Measurements from ENCODE around the gene ITGB8.

Gene ITGB8

DNA sequence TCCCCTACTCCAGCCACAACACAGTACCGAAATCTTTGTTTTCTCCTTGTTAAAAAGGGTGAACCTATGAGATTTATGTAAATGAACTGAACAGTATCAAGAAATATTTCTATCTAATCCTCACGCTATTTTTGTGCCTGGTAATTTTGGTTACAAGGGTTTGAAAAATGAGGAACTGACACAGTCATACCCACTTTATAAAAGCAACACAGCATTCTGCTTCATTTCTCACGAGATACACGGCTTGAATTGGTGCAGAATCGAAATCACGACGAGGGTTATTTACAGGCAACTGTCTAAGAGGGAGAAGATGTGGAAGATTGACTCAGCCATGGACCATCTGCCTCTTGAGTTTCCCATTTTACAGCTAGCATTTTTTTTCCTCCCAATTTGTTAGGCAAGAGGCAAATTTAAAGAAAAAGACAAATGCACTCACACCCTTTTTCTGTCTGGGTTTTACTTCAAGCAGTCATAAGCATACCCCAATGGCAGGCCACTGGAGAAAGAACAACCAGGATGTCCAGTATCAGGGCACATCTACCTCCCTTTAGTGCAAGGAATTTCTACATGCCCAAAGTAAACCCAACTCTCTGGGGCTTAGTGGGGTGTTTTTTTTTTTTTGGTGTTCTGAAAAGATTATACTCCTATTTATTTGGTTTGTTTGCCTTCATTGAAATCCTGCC lies 108.1 kb downstream of the ITGB8 start:
- H3K4me3 ChIP-seq (ENCODE audit: low read depth, low read length), result no peak overlapping the region
- H3K36me3 ChIP-seq, result no peaks in the 10 kb centered on the region
- H3K9me3 ChIP-seq (ENCODE audit: severe bottlenecking), result no peaks in the 10 kb centered on the region
- H3K27me3 ChIP-seq (ENCODE audit: insufficient read depth, low read depth, severe bottlenecking), result no peaks in the 10 kb centered on the region
- no peak overlapping the region for H3K27ac ChIP-seq
- no peak for DNase-seq
- TF ChIP-seq, protein P1, sequence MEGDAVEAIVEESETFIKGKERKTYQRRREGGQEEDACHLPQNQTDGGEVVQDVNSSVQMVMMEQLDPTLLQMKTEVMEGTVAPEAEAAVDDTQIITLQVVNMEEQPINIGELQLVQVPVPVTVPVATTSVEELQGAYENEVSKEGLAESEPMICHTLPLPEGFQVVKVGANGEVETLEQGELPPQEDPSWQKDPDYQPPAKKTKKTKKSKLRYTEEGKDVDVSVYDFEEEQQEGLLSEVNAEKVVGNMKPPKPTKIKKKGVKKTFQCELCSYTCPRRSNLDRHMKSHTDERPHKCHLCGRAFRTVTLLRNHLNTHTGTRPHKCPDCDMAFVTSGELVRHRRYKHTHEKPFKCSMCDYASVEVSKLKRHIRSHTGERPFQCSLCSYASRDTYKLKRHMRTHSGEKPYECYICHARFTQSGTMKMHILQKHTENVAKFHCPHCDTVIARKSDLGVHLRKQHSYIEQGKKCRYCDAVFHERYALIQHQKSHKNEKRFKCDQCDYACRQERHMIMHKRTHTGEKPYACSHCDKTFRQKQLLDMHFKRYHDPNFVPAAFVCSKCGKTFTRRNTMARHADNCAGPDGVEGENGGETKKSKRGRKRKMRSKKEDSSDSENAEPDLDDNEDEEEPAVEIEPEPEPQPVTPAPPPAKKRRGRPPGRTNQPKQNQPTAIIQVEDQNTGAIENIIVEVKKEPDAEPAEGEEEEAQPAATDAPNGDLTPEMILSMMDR (IDR thresholded peaks at IDR 0.05; ENCODE audit: low read depth, low read length), result no peak

DNA sequence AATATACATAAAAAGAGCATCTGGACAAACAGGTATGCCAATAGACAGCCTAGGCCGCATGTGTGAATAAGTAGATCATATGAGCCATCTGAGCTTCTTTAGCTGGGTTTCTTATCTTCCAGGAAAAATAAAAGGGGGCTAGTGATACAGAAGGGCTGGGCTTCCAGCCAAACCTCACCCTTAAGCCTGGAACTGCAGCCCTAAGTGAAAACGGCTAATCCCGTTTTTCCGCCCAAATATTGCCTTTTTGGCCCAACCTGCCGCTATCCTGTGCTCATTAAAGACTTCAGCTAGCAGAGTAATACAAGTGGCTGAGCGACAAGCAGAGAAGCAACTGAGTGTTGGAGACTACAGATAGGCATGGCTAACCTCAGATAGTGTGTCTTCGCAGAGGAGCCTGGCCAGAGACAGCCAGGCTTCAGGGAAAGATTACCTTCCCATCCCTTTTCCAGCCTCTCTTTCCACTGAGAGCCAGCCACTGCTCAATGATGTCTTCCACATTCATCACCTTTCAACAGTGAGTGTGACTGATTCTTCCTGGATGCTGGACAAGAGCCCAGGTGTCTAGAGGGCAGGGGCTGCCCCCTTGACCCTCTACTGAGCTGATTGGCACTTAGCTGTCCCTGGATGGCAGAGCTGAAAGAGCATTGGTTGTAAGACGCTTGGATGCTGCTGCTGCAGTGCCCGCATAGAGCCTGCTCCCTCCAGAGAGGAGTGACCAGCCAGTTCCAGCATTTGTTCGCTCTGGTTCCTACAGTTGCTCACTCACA lies 108.9 kb downstream of the ITGB8 start:
- TF ChIP-seq, protein P1 (IDR thresholded peaks at IDR 0.05; ENCODE audit: low read depth, low read length), result no peak
- H3K27ac ChIP-seq, result no peak overlapping the region
- DNase-seq, result no peak

DNA sequence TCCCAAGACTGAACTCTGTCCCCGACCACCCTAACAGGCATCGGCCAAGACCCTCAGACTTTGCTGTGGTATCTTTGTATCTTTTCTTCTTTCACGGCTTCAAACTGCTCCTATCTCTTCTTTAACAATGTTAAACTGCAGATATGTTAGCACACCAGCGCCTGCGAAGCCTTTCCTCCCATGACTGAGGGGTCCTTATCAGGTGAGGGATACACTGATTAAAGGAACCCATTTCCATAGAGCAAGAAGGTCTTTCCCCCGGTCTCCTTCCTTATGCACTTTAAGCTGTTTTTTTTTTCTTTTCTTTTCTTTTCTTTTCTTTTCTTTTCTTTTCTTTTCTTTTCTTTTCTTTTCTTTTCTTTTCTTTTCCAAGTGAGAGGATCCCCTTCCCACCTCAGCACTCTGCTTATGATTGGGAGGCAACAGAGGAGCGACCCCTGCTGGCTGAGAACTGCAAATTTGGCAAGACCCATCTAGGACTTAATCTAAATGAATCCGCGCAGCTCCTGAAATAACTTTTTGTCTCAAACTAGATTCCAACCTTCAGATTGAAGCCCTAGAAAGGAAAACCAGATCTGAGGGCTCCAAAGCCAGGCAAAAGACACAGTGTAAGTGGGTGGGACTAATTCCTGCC lies 109.9 kb downstream of the ITGB8 start:
- TF ChIP-seq, protein P1 (IDR thresholded peaks at IDR 0.05; ENCODE audit: low read depth, low read length), result peak; percentile 34; the same call in 1 of the 2 replicates
- Histone ChIP-seq H3K27me3 (ENCODE audit: insufficient read depth, low read depth, severe bottlenecking) (no peaks in the 10 kb centered on the region), H3K4me3 (ENCODE audit: low read depth, low read length) (no peak overlapping the region), H3K27ac (no peak overlapping the region), H3K9me3 (ENCODE audit: severe bottlenecking) (peaks cover 3% of the 10 kb centered on the region), H3K36me3 (no peaks in the 10 kb centered on the region)
- DNase-seq, result peak; percentile 14

More for the DNA sequence above, 108.9 kb downstream of the ITGB8 start:
- no peak overlapping the region for H3K4me3 ChIP-seq (ENCODE audit: low read depth, low read length)
- H3K9me3 ChIP-seq (ENCODE audit: severe bottlenecking), result no peaks in the 10 kb centered on the region
- H3K27me3 ChIP-seq (ENCODE audit: insufficient read depth, low read depth, severe bottlenecking), result no peaks in the 10 kb centered on the region
- no peaks in the 10 kb centered on the region for H3K36me3 ChIP-seq

DNA sequence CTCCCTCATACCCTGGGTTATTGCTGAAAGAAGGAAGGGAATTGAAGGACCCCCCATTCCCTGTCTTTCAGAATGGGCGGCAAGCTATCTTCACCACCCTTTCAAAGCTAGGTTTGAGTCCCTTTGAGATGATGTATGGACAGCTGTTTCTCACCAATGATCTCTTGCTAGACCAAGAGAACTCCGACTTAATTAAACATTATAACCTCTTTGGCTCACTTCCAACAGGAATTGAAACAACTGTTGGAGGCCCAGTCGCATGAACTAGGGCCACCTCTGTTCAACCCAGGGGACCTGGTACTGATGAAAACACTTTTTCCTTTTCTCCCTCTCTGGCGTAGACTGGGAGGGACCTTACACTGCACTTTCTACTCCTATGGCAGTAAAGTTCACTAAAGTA lies 110.6 kb downstream of the ITGB8 start:
- no peak overlapping the region for H3K27ac ChIP-seq
- TF ChIP-seq, protein P1 (IDR thresholded peaks at IDR 0.05; ENCODE audit: low read depth, low read length), result no peak
- peaks cover 3% of the 10 kb centered on the region for H3K9me3 ChIP-seq (ENCODE audit: severe bottlenecking)
- no peak overlapping the region for H3K4me3 ChIP-seq (ENCODE audit: low read depth, low read length)
- no peaks in the 10 kb centered on the region for H3K27me3 ChIP-seq (ENCODE audit: insufficient read depth, low read depth, severe bottlenecking)
- no peak for DNase-seq
- H3K36me3 ChIP-seq, result no peaks in the 10 kb centered on the region

DNA sequence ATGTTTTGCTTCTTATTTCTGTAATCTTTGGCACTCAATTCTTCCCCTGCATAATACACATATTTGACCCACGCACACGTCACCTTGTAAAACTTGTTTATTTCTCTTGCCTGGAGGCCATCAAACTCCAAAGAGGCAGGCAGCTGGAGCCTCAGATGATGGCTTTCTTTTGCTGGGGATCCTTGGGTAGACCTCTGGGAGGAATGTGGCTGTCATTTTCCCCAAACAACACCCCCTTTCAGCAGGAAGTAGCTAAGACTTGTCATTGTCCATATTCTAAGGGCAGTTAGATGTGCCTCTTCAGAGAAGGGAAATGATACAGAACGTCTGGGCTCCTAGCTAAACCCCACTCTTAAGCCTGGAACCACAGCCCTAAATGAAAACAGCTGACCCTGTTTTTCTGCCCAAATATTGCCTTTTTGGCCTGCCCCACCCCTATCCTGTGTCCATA lies 111.3 kb downstream of the ITGB8 start:
- Histone ChIP-seq H3K36me3 (no peaks in the 10 kb centered on the region), H3K4me3 (ENCODE audit: low read depth, low read length) (no peak overlapping the region), H3K9me3 (ENCODE audit: severe bottlenecking) (peaks cover 3% of the 10 kb centered on the region), H3K27ac (no peak overlapping the region), H3K27me3 (ENCODE audit: insufficient read depth, low read depth, severe bottlenecking) (no peaks in the 10 kb centered on the region)
- TF ChIP-seq, protein P1 (IDR thresholded peaks at IDR 0.05; ENCODE audit: low read depth, low read length), result no peak
- no peak for DNase-seq
